Chondrocyte (in vitro differentiated cells): ENCODE data around the gene ARHGEF19. TPM values are rescaled to one million over a fixed set of nuclear protein-coding genes. Genes with fewer than 3 reads are reported as not detected.
"Not testable (repeated sequence)": the region's sequence is repeated elsewhere in the genome, so short reads cannot be mapped to it uniquely, and the experiment has no call there.

Experiments
- DNase-seq: peaks from one replicate; pipeline ENCODE4 v3.0.0; 2021; ENCODE audit warnings: mixed read lengths, low spot score
- H3K27ac Mint-ChIP-seq: one replicate; pipeline ENCODE4 v1.8.0; 2021; ENCODE audit warnings: mild to moderate bottlenecking, moderate library complexity, mixed read lengths; ENCODE audit not compliant: unreplicated experiment
- H3K27me3 Mint-ChIP-seq: 2 replicates; pipeline ENCODE4 v1.8.0; 2021; ENCODE audit warnings: low read depth, mixed read lengths
- H3K36me3 Mint-ChIP-seq: 2 replicates; pipeline ENCODE4 v1.8.0; 2021; ENCODE audit warnings: low read depth, mixed read lengths
- H3K4me1 Mint-ChIP-seq: 2 replicates; pipeline ENCODE4 v1.8.0; 2021; ENCODE audit warnings: low read depth, mild to moderate bottlenecking, mixed read lengths
- H3K4me3 Mint-ChIP-seq: one replicate; pipeline ENCODE4 v1.8.0; 2021; ENCODE audit warnings: mild to moderate bottlenecking, moderate library complexity, mixed read lengths; ENCODE audit not compliant: unreplicated experiment
- H3K9me3 Mint-ChIP-seq: 2 replicates; pipeline ENCODE4 v1.8.0; 2021; ENCODE audit warnings: low read depth, mixed read lengths
- long read RNA-seq: library from polyadenylated mRNA; stranded (forward); transcript quantifications from one replicate; pipeline ENCODE4 v2.0.0, GENCODE V29; 2021
- total RNA-seq: library from RNA; stranded (reverse); gene quantifications from 3 replicates; pipeline ENCODE4 v1.2.1, GENCODE V29; 2021
- TF ChIP-seq, protein P1 (sequence below): fragments of 200-600 bp; sonication (generic); IDR thresholded peaks from 2 replicates; pipeline ENCODE4 v1.5.0; 2021; ENCODE audit warnings: antibody characterized with exemption, mild to moderate bottlenecking, moderate library complexity

Gene ARHGEF19
- 14.4 to 17.7 TPM (median 16.1 TPM) in 3 replicates for total RNA-seq
- long read RNA-seq, partial matches to known transcripts, result 14 of 37 reads
- long read RNA-seq, other reads (novel, unspliced or antisense), result 23 of 37 reads

DNA sequence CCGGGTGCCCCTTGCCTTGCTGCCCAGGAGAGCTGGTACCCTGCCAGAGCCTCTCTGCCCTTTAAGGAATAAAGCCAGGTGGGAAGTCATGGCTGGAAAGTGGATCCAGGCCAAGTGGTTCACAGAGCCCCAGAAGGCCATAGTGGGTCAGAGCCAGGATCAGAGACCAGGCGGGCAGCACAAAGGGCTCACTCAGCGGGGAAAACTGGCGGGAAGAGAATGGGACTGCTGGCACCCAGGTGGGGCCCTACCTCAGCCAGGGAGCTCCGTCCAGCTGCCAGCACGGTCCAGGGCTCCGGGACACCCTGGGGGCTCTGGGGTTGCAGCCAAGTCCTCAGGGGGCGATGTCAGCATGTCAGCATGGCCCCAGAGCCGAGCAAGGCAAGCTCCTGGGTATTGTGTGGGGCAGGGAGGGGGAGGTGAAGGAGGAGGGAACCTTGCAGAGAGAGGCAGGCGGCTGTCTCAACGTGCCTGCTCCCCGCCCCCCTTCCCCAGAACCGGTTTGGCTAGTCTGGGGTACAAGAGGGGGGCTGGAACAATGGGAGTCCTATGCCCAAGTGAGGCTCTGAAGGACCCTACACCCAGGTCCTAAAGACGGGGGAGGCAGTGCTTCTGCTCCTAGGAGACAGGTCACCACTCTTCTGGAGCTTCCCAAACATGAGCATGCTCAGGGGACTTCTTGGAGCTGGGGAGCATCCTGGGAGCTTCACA lies at the start of gene ARHGEF19:
Gene ARHGEF19, minus strand, starts transcription at position 402 of the 711 bp plus-strand sequence. CDS start 3,598 bp downstream, outside the sequence.
- no peaks in the 10 kb centered on the region for H3K9me3 Mint-ChIP-seq
- H3K4me1 Mint-ChIP-seq, result peaks cover 20% of the 10 kb centered on the region
- no peak within 1 kb of the TSS for H3K4me3 Mint-ChIP-seq
- TF ChIP-seq, protein P1, sequence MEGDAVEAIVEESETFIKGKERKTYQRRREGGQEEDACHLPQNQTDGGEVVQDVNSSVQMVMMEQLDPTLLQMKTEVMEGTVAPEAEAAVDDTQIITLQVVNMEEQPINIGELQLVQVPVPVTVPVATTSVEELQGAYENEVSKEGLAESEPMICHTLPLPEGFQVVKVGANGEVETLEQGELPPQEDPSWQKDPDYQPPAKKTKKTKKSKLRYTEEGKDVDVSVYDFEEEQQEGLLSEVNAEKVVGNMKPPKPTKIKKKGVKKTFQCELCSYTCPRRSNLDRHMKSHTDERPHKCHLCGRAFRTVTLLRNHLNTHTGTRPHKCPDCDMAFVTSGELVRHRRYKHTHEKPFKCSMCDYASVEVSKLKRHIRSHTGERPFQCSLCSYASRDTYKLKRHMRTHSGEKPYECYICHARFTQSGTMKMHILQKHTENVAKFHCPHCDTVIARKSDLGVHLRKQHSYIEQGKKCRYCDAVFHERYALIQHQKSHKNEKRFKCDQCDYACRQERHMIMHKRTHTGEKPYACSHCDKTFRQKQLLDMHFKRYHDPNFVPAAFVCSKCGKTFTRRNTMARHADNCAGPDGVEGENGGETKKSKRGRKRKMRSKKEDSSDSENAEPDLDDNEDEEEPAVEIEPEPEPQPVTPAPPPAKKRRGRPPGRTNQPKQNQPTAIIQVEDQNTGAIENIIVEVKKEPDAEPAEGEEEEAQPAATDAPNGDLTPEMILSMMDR, result no peak
- H3K27me3 Mint-ChIP-seq, result no peaks in the 10 kb centered on the region
- DNase-seq, result no peak
- no peak within 1 kb of the TSS for H3K27ac Mint-ChIP-seq
- H3K36me3 Mint-ChIP-seq, result no peaks in the 10 kb centered on the region

DNA sequence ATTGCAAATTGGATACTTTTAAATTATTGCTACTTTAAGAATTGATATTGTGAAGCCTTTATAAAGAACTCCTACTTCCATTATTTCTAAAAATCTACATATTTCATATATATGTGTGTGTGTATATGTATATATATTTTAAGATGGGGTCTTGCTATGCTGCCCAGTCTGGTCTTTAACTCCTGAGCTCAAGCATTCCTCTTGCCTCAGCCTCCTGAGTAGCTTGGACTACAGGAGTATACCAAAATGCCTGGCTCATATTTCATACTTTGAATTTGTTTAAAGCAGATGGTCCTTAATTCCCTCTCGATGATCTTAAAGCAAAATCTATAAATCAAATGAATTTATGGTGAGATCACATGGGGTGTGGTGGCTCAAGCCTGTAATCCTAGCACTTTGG lies 49.6 kb upstream of the ARHGEF19 start:
- no peaks in the 10 kb centered on the region for H3K9me3 Mint-ChIP-seq
- no peaks in the 10 kb centered on the region for H3K36me3 Mint-ChIP-seq
- TF ChIP-seq, protein P1, result no peak
- H3K27ac Mint-ChIP-seq, result no peak overlapping the region
- no peak for DNase-seq
- no peaks in the 10 kb centered on the region for H3K27me3 Mint-ChIP-seq
- no peak overlapping the region for H3K4me3 Mint-ChIP-seq
- H3K4me1 Mint-ChIP-seq, result peaks cover 21% of the 10 kb centered on the region

DNA sequence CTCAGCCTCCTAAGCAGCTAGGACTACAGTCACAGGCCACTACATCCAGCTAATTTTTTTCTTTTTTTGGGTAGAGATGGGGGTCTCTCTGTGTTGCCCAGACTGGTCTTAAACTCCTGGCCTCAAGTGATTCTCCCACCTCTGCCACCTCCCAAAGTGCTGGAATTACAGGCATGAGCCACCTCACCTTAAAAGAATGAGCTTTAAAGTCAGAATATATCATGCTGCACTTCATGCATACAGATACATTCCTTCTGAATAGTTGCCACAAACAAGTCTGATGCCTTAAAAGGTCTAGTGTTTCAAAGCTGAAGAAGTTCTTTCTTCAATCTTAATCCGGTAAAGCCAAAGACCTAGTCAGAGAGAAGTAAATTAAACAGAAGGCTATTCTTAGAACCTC lies 48.4 kb upstream of the ARHGEF19 start:
- Mint-ChIP-seq H3K4me1 (peaks cover 16% of the 10 kb centered on the region), H3K27ac (peak overlapping the region; percentile 49)
- no peak for DNase-seq

DNA sequence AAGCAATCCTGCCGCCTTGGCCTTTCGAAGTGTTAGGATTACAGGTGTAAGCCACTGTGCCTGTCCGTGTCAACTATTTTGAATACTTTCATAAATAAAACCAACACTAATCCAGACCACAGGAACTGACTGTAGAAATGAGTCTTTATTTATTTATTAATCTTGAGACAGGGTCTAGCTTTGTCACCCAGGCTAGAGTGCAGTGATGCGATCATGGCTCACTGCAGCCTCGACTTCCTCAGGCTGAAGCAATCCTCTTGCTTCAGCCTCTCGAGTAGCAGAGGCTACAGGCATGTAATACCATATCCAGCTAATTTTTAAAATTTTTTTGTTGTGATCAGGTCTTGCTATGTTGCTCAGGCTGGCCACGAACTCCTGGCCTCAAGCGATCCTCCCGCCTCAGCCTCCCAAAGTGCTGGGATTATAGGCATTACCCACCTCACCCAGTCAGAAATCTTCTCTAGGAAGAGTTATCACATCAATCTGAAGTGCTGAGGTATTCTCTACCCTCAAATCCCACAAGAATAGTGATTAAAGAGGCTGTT lies 46.2 kb upstream of the ARHGEF19 start:
- H3K27ac Mint-ChIP-seq, result no peak overlapping the region
- peaks cover 20% of the 10 kb centered on the region for H3K4me1 Mint-ChIP-seq
- H3K36me3 Mint-ChIP-seq, result peaks cover 12% of the 10 kb centered on the region
- no peaks in the 10 kb centered on the region for H3K9me3 Mint-ChIP-seq
- no peaks in the 10 kb centered on the region for H3K27me3 Mint-ChIP-seq
- no peak overlapping the region for H3K4me3 Mint-ChIP-seq
- TF ChIP-seq, protein P1, result no peak
- no peak for DNase-seq

More for the DNA sequence above, 48.4 kb upstream of the ARHGEF19 start:
- Mint-ChIP-seq H3K27me3 (no peaks in the 10 kb centered on the region), H3K9me3 (no peaks in the 10 kb centered on the region), H3K36me3 (peaks cover 3% of the 10 kb centered on the region), H3K4me3 (no peak overlapping the region)
- TF ChIP-seq, protein P1, result no peak

DNA sequence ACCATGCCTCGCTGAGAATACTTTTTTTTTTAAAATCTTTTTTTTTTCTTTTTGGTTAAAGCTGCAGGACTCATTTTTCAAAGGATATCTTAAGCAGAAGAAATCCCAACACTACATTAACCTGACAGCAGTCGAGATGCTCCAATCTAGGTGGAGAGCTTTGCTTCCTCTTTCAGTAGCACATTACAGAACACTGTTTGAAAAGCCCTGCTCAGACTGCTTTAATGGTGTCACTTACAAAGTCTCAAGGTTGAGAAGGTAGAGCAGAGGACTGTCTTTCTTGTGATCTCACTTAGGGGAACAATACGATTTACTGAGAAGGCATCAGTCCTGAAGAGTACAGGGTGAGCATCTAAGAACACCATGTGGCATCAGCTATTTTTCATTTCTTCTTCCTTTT lies 45.5 kb upstream of the ARHGEF19 start:
- Mint-ChIP-seq H3K36me3 (peaks cover 12% of the 10 kb centered on the region), H3K27me3 (no peaks in the 10 kb centered on the region), H3K9me3 (no peaks in the 10 kb centered on the region), H3K4me1 (peaks cover 22% of the 10 kb centered on the region), H3K4me3 (no peak overlapping the region), H3K27ac (no peak overlapping the region)
- TF ChIP-seq, protein P1, result no peak
- DNase-seq, result no peak

DNA sequence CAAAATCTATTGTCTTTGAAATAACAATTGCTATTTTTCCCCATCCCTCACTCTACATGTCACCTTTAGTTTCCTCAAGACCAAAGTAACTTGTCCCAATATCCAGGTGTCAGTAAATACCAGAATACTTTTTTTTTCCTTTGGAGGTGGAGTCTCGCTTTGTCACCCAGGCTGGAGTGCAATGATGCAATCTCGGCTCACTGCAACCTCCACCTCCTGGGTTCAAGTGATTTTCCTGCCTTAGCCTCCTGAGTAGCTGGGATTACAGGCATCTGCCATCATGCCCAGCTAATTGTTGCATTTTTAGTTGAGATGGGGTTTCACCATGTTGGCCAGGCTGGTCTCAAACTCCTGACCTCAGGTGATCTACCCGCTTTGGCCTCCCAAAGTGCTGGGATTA lies 45.1 kb upstream of the ARHGEF19 start:
- Mint-ChIP-seq H3K4me1 (peaks cover 22% of the 10 kb centered on the region), H3K36me3 (peaks cover 15% of the 10 kb centered on the region)
- DNase-seq, H3K27ac Mint-ChIP-seq, H3K4me3 Mint-ChIP-seq, H3K9me3 Mint-ChIP-seq, H3K27me3 Mint-ChIP-seq: not testable (repeated sequence)
